WTC11 (cell line): Measurements from ENCODE around the gene C1orf159.

ENCODE experiments used
- JAZF1 ChIP-seq: fragments of 250-450 bp; sonication (Bioruptor Pico); IDR thresholded peaks from 2 replicates; pipeline ENCODE4 v1.9.0; 2021; ENCODE audit warnings: moderate library complexity, mild to moderate bottlenecking, inconsistent platforms
- NR1H2 ChIP-seq: sonication (generic); formaldehyde crosslinking; IDR thresholded peaks from 2 replicates; pipeline ENCODE4 v1.9.0; 2021; ENCODE audit warnings: mild to moderate bottlenecking, moderate library complexity, missing genetic modification reagents
- SMAD4 ChIP-seq: sonication (generic); formaldehyde crosslinking; IDR thresholded peaks from 2 replicates; pipeline ENCODE4 v1.8.0; 2022; ENCODE audit warnings: mild to moderate bottlenecking, missing genetic modification reagents
- TF ChIP-seq, protein P1 (sequence below): fragments of 200-600 bp; IDR thresholded peaks from 2 replicates; pipeline ENCODE4 v1.8.0; 2022; ENCODE audit warnings: antibody characterized with exemption
- TF ChIP-seq, protein P2 (sequence below): sonication (generic); formaldehyde crosslinking; IDR thresholded peaks from 2 replicates; pipeline ENCODE4 v1.8.1; 2022; ENCODE audit warnings: low read depth, mild to moderate bottlenecking, moderate library complexity, missing genetic modification reagents, borderline replicate concordance
- TF ChIP-seq, protein P3 (sequence below): sonication (generic); formaldehyde crosslinking; IDR thresholded peaks from 2 replicates; pipeline ENCODE4 v1.8.1; 2023; ENCODE audit warnings: mild to moderate bottlenecking, missing genetic modification reagents
- TF ChIP-seq, protein P4 (sequence below): sonication (generic); formaldehyde crosslinking; IDR thresholded peaks from 2 replicates; pipeline ENCODE4 v1.8.0; 2022; ENCODE audit warnings: mild to moderate bottlenecking, missing genetic modification reagents
- TF ChIP-seq, protein P5 (sequence below): sonication (generic); formaldehyde crosslinking; IDR thresholded peaks from 2 replicates; pipeline ENCODE4 v1.8.1; 2023; ENCODE audit warnings: mild to moderate bottlenecking, missing genetic modification reagents, moderate library complexity

DNA sequence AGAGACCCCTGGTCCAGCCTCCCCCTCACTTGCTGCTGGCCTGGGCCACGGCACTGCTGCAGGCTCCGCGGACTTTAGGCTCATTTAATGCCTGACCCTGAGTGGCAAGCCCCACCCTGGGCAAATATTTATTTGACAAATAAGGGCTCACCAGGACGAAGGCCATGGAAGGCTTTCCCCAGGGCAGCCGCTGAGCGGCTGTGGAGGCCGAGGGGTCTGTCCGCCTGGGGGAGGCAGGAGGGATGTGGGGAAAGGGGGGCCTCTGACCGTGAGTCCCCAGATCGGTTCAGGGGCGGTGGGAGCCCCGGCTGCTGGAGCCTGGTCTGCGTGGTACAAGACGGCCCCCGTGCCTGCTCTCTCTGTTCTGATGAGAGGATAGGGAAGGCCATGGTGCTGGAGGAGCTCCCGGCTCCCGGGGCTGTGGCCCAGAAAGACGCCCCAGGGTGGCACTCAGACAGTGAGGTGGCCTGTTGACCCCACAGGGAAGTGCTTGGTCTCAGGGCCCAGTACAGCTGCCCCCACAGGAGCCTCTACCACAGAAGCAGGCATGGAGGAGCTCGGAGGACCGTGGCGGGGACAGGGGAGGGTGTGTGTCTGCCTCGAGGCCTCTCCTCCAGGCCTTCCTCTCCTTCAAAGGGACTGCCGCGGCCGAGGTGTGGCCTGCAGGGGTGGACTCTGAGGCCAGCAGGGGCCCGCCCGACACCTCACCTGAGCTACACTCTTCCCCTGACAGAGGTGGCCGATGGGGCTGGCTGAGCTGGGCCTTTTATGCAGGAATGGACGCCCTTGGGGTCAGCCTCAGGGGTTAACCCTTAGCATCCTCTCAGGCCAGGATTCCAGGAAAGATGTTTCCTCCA lies 9.1 kb upstream of the C1orf159 start:
- no peak for TF ChIP-seq SMAD4 (CRISPR knock-in tag)
- TF ChIP-seq, protein P1, sequence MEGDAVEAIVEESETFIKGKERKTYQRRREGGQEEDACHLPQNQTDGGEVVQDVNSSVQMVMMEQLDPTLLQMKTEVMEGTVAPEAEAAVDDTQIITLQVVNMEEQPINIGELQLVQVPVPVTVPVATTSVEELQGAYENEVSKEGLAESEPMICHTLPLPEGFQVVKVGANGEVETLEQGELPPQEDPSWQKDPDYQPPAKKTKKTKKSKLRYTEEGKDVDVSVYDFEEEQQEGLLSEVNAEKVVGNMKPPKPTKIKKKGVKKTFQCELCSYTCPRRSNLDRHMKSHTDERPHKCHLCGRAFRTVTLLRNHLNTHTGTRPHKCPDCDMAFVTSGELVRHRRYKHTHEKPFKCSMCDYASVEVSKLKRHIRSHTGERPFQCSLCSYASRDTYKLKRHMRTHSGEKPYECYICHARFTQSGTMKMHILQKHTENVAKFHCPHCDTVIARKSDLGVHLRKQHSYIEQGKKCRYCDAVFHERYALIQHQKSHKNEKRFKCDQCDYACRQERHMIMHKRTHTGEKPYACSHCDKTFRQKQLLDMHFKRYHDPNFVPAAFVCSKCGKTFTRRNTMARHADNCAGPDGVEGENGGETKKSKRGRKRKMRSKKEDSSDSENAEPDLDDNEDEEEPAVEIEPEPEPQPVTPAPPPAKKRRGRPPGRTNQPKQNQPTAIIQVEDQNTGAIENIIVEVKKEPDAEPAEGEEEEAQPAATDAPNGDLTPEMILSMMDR: no peak
- no peak for TF ChIP-seq NR1H2
- no peak for TF ChIP-seq JAZF1 (CRISPR knock-in tag)
- TF ChIP-seq, protein P2, sequence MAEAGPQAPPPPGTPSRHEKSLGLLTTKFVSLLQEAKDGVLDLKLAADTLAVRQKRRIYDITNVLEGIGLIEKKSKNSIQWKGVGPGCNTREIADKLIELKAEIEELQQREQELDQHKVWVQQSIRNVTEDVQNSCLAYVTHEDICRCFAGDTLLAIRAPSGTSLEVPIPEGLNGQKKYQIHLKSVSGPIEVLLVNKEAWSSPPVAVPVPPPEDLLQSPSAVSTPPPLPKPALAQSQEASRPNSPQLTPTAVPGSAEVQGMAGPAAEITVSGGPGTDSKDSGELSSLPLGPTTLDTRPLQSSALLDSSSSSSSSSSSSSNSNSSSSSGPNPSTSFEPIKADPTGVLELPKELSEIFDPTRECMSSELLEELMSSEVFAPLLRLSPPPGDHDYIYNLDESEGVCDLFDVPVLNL (CRISPR knock-in tag): no peak
- TF ChIP-seq, protein P3, sequence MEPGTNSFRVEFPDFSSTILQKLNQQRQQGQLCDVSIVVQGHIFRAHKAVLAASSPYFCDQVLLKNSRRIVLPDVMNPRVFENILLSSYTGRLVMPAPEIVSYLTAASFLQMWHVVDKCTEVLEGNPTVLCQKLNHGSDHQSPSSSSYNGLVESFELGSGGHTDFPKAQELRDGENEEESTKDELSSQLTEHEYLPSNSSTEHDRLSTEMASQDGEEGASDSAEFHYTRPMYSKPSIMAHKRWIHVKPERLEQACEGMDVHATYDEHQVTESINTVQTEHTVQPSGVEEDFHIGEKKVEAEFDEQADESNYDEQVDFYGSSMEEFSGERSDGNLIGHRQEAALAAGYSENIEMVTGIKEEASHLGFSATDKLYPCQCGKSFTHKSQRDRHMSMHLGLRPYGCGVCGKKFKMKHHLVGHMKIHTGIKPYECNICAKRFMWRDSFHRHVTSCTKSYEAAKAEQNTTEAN (CRISPR knock-in tag): no peak
- TF ChIP-seq, protein P4, sequence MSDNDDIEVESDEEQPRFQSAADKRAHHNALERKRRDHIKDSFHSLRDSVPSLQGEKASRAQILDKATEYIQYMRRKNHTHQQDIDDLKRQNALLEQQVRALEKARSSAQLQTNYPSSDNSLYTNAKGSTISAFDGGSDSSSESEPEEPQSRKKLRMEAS (CRISPR knock-in tag): no peak
- TF ChIP-seq, protein P5, sequence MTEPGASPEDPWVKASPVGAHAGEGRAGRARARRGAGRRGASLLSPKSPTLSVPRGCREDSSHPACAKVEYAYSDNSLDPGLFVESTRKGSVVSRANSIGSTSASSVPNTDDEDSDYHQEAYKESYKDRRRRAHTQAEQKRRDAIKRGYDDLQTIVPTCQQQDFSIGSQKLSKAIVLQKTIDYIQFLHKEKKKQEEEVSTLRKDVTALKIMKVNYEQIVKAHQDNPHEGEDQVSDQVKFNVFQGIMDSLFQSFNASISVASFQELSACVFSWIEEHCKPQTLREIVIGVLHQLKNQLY (CRISPR knock-in tag): no peak
